K562 (cell line): ENCODE measurements around the gene SEZ6. TPM values are rescaled to one million over a fixed set of nuclear protein-coding genes. Genes with fewer than 3 reads are reported as not detected.

Experiments used
- BRF1 ChIP-seq: IDR thresholded peaks from 3 replicates; pipeline ENCODE4 v1.6.1; 2011; ENCODE audit warnings: borderline replicate concordance, mild to moderate bottlenecking; ENCODE audit not compliant: insufficient read length; ENCODE audit errors: extremely low read depth
- CCAR2 ChIP-seq: fragments of 200-400 bp; formaldehyde crosslinking; IDR thresholded peaks from 2 replicates; pipeline ENCODE4 v1.6.1; 2017; ENCODE audit warnings: mild to moderate bottlenecking, low read depth, low read length
- CREM ChIP-seq: IDR thresholded peaks from 2 replicates; pipeline ENCODE4 v1.6.1; 2014; ENCODE audit warnings: antibody characterized with exemption, low read depth
- DACH1 ChIP-seq: fragments of 450-650 bp; IDR thresholded peaks from 2 replicates; pipeline ENCODE4 v1.6.1; 2018; ENCODE audit not compliant: partially characterized antibody
- E2F3 ChIP-seq: fragments of 250-450 bp; sonication (Bioruptor Pico); IDR thresholded peaks from 2 replicates; pipeline ENCODE4 v1.4.0; 2020; ENCODE audit warnings: mild to moderate bottlenecking
- EHMT2 ChIP-seq: fragments of 450-650 bp; IDR thresholded peaks from 2 replicates; pipeline ENCODE4 v1.6.1; 2018; ENCODE audit warnings: antibody characterized with exemption
- ELF2 ChIP-seq: fragments of 250-450 bp; sonication (Bioruptor Pico); IDR thresholded peaks from 2 replicates; pipeline ENCODE4 v1.5.0; 2021; ENCODE audit warnings: mild to moderate bottlenecking
- ETV1 ChIP-seq: fragments of 450-650 bp; conservative IDR thresholded peaks from 2 replicates; pipeline ENCODE4 v1.6.1; 2016; ENCODE audit warnings: missing genetic modification characterization, control low read depth, low read depth, missing compliant biosample characterization
- KDM5B ChIP-seq: fragments of 200-600 bp; sonication (generic); IDR thresholded peaks from 2 replicates; pipeline ENCODE4 v1.6.1; 2012; ENCODE audit warnings: low read depth, mild to moderate bottlenecking, moderate library complexity, low read length, control low read depth, inconsistent platforms; ENCODE audit not compliant: insufficient replicate concordance
- MYNN ChIP-seq, 2 experiments: sonication (generic); formaldehyde crosslinking in 1 of 2; IDR thresholded peaks; 2 replicates each; pipeline versions ENCODE4 v1.5.0 to v1.6.1; 2016 to 2020; ENCODE audit warnings: antibody characterized with exemption in 1 of 2, missing genetic modification reagents in 1 of 2
- NFE2 ChIP-seq: IDR thresholded peaks from 2 replicates; pipeline ENCODE4 v1.6.1; 2014; ENCODE audit warnings: antibody characterized with exemption, low read depth
- RB1 ChIP-seq: fragments of 450-650 bp; IDR thresholded peaks from 2 replicates; pipeline ENCODE4 v1.6.1; 2017; ENCODE audit warnings: low read depth, mild to moderate bottlenecking
- TAF15 ChIP-seq: fragments of 200-400 bp; formaldehyde crosslinking; IDR thresholded peaks from 2 replicates; pipeline ENCODE4 v1.6.1; 2017; ENCODE audit warnings: mild to moderate bottlenecking, low read depth, low read length, moderate library complexity
- TEAD2 ChIP-seq: fragments of 450-650 bp; IDR thresholded peaks from 2 replicates; pipeline ENCODE4 v1.6.1; 2016; ENCODE audit warnings: missing genetic modification characterization, control low read depth, missing compliant biosample characterization
- ZFP1 ChIP-seq: fragments of 450-650 bp; formaldehyde crosslinking; IDR thresholded peaks from 2 replicates; pipeline ENCODE4 v1.4.0; 2020; ENCODE audit warnings: mild to moderate bottlenecking, mixed read lengths
- ZKSCAN3 ChIP-seq: fragments of 250-450 bp; sonication (Bioruptor Pico); IDR thresholded peaks from 2 replicates; pipeline ENCODE4 v1.4.0; 2020
- ZNF174 ChIP-seq: fragments of 250-450 bp; sonication (Bioruptor Pico); IDR thresholded peaks from 2 replicates; pipeline ENCODE4 v1.4.0; 2020; ENCODE audit warnings: mild to moderate bottlenecking
- ZNF740 ChIP-seq, 3 experiments: fragments of 200-800 bp in 1 of 3; sonication (Bioruptor generic) in 1 of 3; sonication (generic) in 1 of 3; formaldehyde crosslinking in 1 of 3; IDR thresholded peaks; 2 replicates each; pipeline versions ENCODE4 v1.6.1 to v1.8.0; 2016 to 2022; ENCODE audit warnings: mild to moderate bottlenecking in 2 of 3, missing compliant biosample characterization in 2 of 3, missing genetic modification characterization in 2 of 3, missing genetic modification reagents in 1 of 3
- polyA plus RNA-seq, 8 experiments: library from polyadenylated mRNA; depleted of rRNA in 4 of 8; stranded (reverse) in 5 of 8; unstranded in 3 of 8; fragments of >200 nt; fragmentation: Nextera tagmentation in 2 of 8; fragmentation: Illumina TruSeq in 1 of 8; extraction: Ambion mirVana in 2 of 8; extraction: Trizol in 1 of 8; gene quantifications; 2 replicates each; pipeline versions ENCODE4 v1.2.1 to v1.2.3, GENCODE V29; 2011 to 2014; ENCODE audit warnings: inconsistent platforms in 1 of 8, missing spikeins in 1 of 8
- total RNA-seq, 7 experiments: library from RNA; depleted of rRNA in 6 of 7; stranded (reverse); fragments of >200 nt in 6 of 7; fragmentation: Illumina TruSeq in 2 of 7; extraction: Trizol in 2 of 7; gene quantifications; 2 replicates each; pipeline versions ENCODE4 v1.2.1 to v1.2.3, GENCODE V29; 2011 to 2021; ENCODE audit warnings: low replicate concordance in 1 of 7
- TF ChIP-seq, protein P1 (sequence below): fragments of 150-350 bp; IDR thresholded peaks from 2 replicates; pipeline ENCODE4 v1.6.1; 2014; ENCODE audit warnings: low read depth, mild to moderate bottlenecking, low read length, borderline replicate concordance
- TF ChIP-seq, protein P2 (sequence below): fragments of 250-450 bp; sonication (Bioruptor Pico); IDR thresholded peaks from 2 replicates; pipeline ENCODE4 v1.8.0; 2022; ENCODE audit warnings: inconsistent platforms, mild to moderate bottlenecking, moderate library complexity, borderline replicate concordance
- TF ChIP-seq, protein P3 (sequence below): sonication (generic); formaldehyde crosslinking; IDR thresholded peaks from 2 replicates; pipeline ENCODE4 v1.8.0; 2022; ENCODE audit warnings: missing genetic modification reagents, mild to moderate bottlenecking, moderate library complexity, borderline replicate concordance

Gene SEZ6
- total and polyA plus RNA-seq, 9 of the 15 experiments (the other 6 are each of a cell fraction or from before 2014, with no cell fraction given), result not detected

- TF ChIP-seq, protein P1, sequence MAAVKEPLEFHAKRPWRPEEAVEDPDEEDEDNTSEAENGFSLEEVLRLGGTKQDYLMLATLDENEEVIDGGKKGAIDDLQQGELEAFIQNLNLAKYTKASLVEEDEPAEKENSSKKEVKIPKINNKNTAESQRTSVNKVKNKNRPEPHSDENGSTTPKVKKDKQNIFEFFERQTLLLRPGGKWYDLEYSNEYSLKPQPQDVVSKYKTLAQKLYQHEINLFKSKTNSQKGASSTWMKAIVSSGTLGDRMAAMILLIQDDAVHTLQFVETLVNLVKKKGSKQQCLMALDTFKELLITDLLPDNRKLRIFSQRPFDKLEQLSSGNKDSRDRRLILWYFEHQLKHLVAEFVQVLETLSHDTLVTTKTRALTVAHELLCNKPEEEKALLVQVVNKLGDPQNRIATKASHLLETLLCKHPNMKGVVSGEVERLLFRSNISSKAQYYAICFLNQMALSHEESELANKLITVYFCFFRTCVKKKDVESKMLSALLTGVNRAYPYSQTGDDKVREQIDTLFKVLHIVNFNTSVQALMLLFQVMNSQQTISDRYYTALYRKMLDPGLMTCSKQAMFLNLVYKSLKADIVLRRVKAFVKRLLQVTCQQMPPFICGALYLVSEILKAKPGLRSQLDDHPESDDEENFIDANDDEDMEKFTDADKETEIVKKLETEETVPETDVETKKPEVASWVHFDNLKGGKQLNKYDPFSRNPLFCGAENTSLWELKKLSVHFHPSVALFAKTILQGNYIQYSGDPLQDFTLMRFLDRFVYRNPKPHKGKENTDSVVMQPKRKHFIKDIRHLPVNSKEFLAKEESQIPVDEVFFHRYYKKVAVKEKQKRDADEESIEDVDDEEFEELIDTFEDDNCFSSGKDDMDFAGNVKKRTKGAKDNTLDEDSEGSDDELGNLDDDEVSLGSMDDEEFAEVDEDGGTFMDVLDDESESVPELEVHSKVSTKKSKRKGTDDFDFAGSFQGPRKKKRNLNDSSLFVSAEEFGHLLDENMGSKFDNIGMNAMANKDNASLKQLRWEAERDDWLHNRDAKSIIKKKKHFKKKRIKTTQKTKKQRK, result no peak
- TF ChIP-seq ZFP1 (no peak), ETV1 (tag) (no peak), EHMT2 (no peak), TAF15 (no peak), ZNF740 (CRISPR knock-in tag; IDR thresholded peaks at IDR 0.05) (no peak), ZNF740 (tag; IDR thresholded peaks at IDR 0.05) (no peak), CREM (no peak), ZNF174 (CRISPR knock-in tag) (no peak), NFE2 (no peak), DACH1 (peak; percentile 91), E2F3 (CRISPR knock-in tag) (no peak), BRF1 (no peak), MYNN (IDR thresholded peaks at IDR 0.05) (peak; percentile 52; the same call in 1 of the 2 replicates), MYNN (CRISPR knock-in tag; IDR thresholded peaks at IDR 0.05) (no peak), CCAR2 (no peak), ELF2 (no peak), TEAD2 (tag) (no peak), ZKSCAN3 (CRISPR knock-in tag) (no peak), RB1 (no peak), KDM5B (peak; percentile 10)
- TF ChIP-seq, protein P2, sequence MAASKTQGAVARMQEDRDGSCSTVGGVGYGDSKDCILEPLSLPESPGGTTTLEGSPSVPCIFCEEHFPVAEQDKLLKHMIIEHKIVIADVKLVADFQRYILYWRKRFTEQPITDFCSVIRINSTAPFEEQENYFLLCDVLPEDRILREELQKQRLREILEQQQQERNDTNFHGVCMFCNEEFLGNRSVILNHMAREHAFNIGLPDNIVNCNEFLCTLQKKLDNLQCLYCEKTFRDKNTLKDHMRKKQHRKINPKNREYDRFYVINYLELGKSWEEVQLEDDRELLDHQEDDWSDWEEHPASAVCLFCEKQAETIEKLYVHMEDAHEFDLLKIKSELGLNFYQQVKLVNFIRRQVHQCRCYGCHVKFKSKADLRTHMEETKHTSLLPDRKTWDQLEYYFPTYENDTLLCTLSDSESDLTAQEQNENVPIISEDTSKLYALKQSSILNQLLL (CRISPR knock-in tag), result no peak
- TF ChIP-seq, protein P3, sequence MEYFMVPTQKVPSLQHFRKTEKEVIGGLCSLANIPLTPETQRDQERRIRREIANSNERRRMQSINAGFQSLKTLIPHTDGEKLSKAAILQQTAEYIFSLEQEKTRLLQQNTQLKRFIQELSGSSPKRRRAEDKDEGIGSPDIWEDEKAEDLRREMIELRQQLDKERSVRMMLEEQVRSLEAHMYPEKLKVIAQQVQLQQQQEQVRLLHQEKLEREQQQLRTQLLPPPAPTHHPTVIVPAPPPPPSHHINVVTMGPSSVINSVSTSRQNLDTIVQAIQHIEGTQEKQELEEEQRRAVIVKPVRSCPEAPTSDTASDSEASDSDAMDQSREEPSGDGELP (CRISPR knock-in tag), result peak; percentile 87
Observed at GRCh38 chr17:28907709-28908475, 97.9 kb downstream of the SEZ6 start (continued).
